A549 (cell line): ENCODE results near the gene SLC26A4. TPM values are rescaled to one million over a fixed set of nuclear protein-coding genes. Genes with fewer than 3 reads are reported as not detected.
"Not testable (repeated sequence)": the region's sequence is repeated elsewhere in the genome, so short reads cannot be mapped to it uniquely, and the experiment has no call there.

Source experiments
- ATAC-seq, 2 experiments: fragments of 200-7000 bp in 1 of 2; fragments of >200 bp in 1 of 2; cut with Nextera tagmentation in 1 of 2; cut with Tn5 transposase in 1 of 2; 3 replicates each; pipeline versions ENCODE4 v1.8.0 to v1.9.1; 2018 to 2020; ENCODE audit warnings: mild to moderate bottlenecking in 1 of 2, moderate library complexity in 1 of 2
- CTCF ChIA-PET: fragments of 300-600 bp; sonication (Branson Sonifier 250); formaldehyde crosslinking; extraction: SDS; loops from one replicate; lab custom pipeline; 2021; ENCODE audit warnings: antibody characterized with exemption, inconsistent platforms; lab: Yijun Ruan, JAX
- POLR2A ChIA-PET: fragments of 350-600 bp; formaldehyde crosslinking; extraction: SDS; loops from one replicate; lab custom pipeline; 2021; ENCODE audit warnings: antibody characterized with exemption, inconsistent platforms; lab: Yijun Ruan, JAX
- DNase-seq, 2 experiments: peaks; one replicate each; pipeline versions ENCODE4 v3.0.0 to v3.0.0-alpha.2; 2011 to 2016; ENCODE audit warnings: low read depth in 1 of 2, low spot score in 1 of 2
- FAIRE-seq: peaks from 2 replicates; lab custom pipeline; 2011; peaks lifted over from hg19 to GRCh38; lab: Jason Lieb, UNC
- H3K27ac ChIP-seq, 2 experiments: fragments of >200 bp; sonication (Bioruptor Twin); formaldehyde crosslinking; 3 replicates each; pipeline ENCODE4 v1.5.1; 2016 to 2017
- H3K4me1 ChIP-seq: fragments of >200 bp; sonication (Bioruptor Twin); formaldehyde crosslinking; 3 replicates; pipeline ENCODE4 v1.6.1; 2016
- H3K4me2 ChIP-seq: fragments of >200 bp; sonication (Bioruptor Twin); formaldehyde crosslinking; 3 replicates; pipeline ENCODE4 v1.6.1; 2016
- H3K4me3 ChIP-seq: fragments of >200 bp; sonication (Bioruptor Twin); formaldehyde crosslinking; 3 replicates; pipeline ENCODE4 v1.5.1; 2016
- H3K9me3 ChIP-seq: fragments of >200 bp; sonication (Bioruptor Twin); formaldehyde crosslinking; 3 replicates; pipeline ENCODE4 v1.6.1; 2016
- CBX2 ChIP-seq: fragments of 200-600 bp; sonication (generic); IDR thresholded peaks from 2 replicates; pipeline ENCODE4 v1.6.1; 2016; ENCODE audit warnings: low read depth, mild to moderate bottlenecking, borderline replicate concordance
- EHF ChIP-seq: fragments of 250-450 bp; sonication (Bioruptor Pico); IDR thresholded peaks from 2 replicates; pipeline ENCODE4 v1.5.0; 2020; ENCODE audit warnings: mild to moderate bottlenecking
- GATA3 ChIP-seq: IDR thresholded peaks from 2 replicates; pipeline ENCODE4 v1.6.1; 2012; ENCODE audit warnings: borderline replicate concordance
- HEYL ChIP-seq: fragments of 250-450 bp; sonication (Bioruptor Pico); IDR thresholded peaks from 2 replicates; pipeline ENCODE4 v1.8.0; 2021; ENCODE audit warnings: mild to moderate bottlenecking, moderate library complexity
- HOXB5 ChIP-seq: fragments of 250-450 bp; sonication (Bioruptor Pico); IDR thresholded peaks from 2 replicates; pipeline ENCODE4 v1.5.0; 2020; ENCODE audit warnings: mild to moderate bottlenecking, moderate library complexity
- JUNB ChIP-seq: fragments of >200 bp; sonication (Bioruptor Twin); formaldehyde crosslinking; IDR thresholded peaks from 2 replicates; pipeline ENCODE4 v1.6.1; 2016
- KDM5A ChIP-seq: fragments of 200-600 bp; sonication (generic); IDR thresholded peaks from 2 replicates; pipeline ENCODE4 v1.6.1; 2016; ENCODE audit warnings: antibody characterized with exemption, mild to moderate bottlenecking
- PHF8 ChIP-seq: fragments of 200-600 bp; sonication (generic); IDR thresholded peaks from 2 replicates; pipeline ENCODE4 v1.6.1; 2016; ENCODE audit warnings: low read depth, mild to moderate bottlenecking, antibody characterized with exemption, moderate library complexity, borderline replicate concordance
- POLR2AphosphoS2 ChIP-seq: conservative IDR thresholded peaks from 2 replicates; pipeline ENCODE4 v1.6.1; 2012; ENCODE audit warnings: low read length, improper control_type of control experiment, inconsistent platforms
- RAD21 ChIP-seq, 2 experiments: fragments of >200 bp in 1 of 2; sonication (Bioruptor Twin) in 1 of 2; formaldehyde crosslinking in 1 of 2; IDR thresholded peaks in 1 of 2; conservative IDR thresholded peaks in 1 of 2; 2 replicates in 1 of 2; 3 replicates in 1 of 2; pipeline ENCODE4 v1.6.1; 2012 to 2018; ENCODE audit warnings: inconsistent platforms in 1 of 2
- RCOR1 ChIP-seq: fragments of 150-350 bp; IDR thresholded peaks from 2 replicates; pipeline ENCODE4 v1.6.1; 2014; ENCODE audit warnings: antibody characterized with exemption, low read length, low read depth
- RNF2 ChIP-seq: fragments of 200-600 bp; sonication (generic); IDR thresholded peaks from 2 replicates; pipeline ENCODE4 v1.6.1; 2016; ENCODE audit warnings: low read depth, mild to moderate bottlenecking, antibody characterized with exemption, moderate library complexity, borderline replicate concordance
- SREBF2 ChIP-seq: fragments of 450-650 bp; IDR thresholded peaks from 2 replicates; pipeline ENCODE4 v1.6.1; 2014; ENCODE audit warnings: mild to moderate bottlenecking, moderate library complexity
- WGBS: methylation state at CpG from one replicate; pipeline ENCODE4 v1.1.6; 2017; ENCODE audit errors: missing lambda C conversion rate; 5-methylcytosine and 5-hydroxymethylcytosine counted together
- polyA plus RNA-seq, 4 experiments: library from polyadenylated mRNA; depleted of rRNA in 3 of 4; stranded (reverse); fragments of >200 nt; fragmentation: RNase III in 1 of 4; extraction: RNeasy Plus Mini Kit Qiagen cat#74134 plus additional on column Dnase treatment in 1 of 4; gene quantifications; 2 replicates in 3 of 4; 3 replicates in 1 of 4; pipeline ENCODE4 v1.2.3, GENCODE V29; 2011 to 2017
- TF ChIP-seq, protein P1 (sequence below): IDR thresholded peaks from 2 replicates; pipeline ENCODE4 v1.6.1; 2012; ENCODE audit warnings: low read depth, borderline replicate concordance
- TF ChIP-seq, protein P2 (sequence below): IDR thresholded peaks from 2 replicates; pipeline ENCODE4 v1.6.1; 2012
- TF ChIP-seq, protein P3 (sequence below): fragments of >200 bp; sonication (Bioruptor Twin); formaldehyde crosslinking; IDR thresholded peaks from 3 replicates; pipeline ENCODE4 v1.6.1; 2016
- TF ChIP-seq, protein P4 (sequence below): IDR thresholded peaks from 2 replicates; pipeline ENCODE4 v1.6.1; 2012
- TF ChIP-seq, protein P5 (sequence below): fragments of 150-350 bp; IDR thresholded peaks from 2 replicates; pipeline ENCODE4 v1.6.1; 2014; ENCODE audit warnings: low read depth, mild to moderate bottlenecking, low read length

SLC26A4 gene
- polyA plus RNA-seq, 2 of the 4 experiments (the other 2 are of a cell fraction), result 0.21 to 0.43 TPM

DNA sequence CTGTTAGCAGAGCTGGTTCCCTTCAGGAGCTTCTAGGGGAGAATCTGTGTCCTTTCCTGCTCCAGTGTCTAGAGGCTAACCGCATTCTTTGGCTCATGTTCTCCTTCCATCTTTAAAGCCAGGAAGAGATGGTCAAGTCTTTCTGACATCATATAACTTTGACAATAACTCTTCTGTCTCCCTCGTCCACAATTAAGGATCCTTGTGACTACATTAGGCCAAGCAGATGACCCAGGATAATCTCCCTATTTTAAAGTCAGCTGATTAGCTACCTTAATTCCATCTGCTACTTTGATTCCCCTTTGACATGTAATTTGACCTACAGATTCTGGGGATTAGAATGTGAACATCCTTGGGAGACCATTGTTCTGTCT lies 28.1 kb upstream of the SLC26A4 start:
- H3K27ac ChIP-seq, result no peak overlapping the region
- ChIA-PET CTCF (interaction anchor here (1.1 kb wide), 1 partner anchor 169 kb away, joined by 3 read pairs; no protein-coding TSS in a partner anchor), POLR2A (no interaction called here)
- ATAC-seq (no peak), DNase-seq (no peak), FAIRE-seq (no peak)
- no peak overlapping the region for H3K4me2 ChIP-seq
- no peaks in the 10 kb centered on the region for H3K4me1 ChIP-seq
- whole genome bisulfite sequencing, result 87% methylated on average over 2 of the region's 2 CpGs
- H3K4me3 ChIP-seq, result no peak overlapping the region
- H3K9me3 ChIP-seq, result no peaks in the 10 kb centered on the region
- TF ChIP-seq HEYL (CRISPR knock-in tag) (no peak), KDM5A (no peak), PHF8 (no peak), POLR2AphosphoS2 (no peak), RNF2 (no peak), JUNB (no peak), RAD21 (conservative IDR thresholded peaks at IDR 0.05 in 1 of 2, IDR thresholded peaks at IDR 0.05 in 1 of 2) (no peak), GATA3 (no peak), RCOR1 (no peak), HOXB5 (no peak), SREBF2 (no peak), EHF (CRISPR knock-in tag) (no peak)
- TF ChIP-seq, protein P1, sequence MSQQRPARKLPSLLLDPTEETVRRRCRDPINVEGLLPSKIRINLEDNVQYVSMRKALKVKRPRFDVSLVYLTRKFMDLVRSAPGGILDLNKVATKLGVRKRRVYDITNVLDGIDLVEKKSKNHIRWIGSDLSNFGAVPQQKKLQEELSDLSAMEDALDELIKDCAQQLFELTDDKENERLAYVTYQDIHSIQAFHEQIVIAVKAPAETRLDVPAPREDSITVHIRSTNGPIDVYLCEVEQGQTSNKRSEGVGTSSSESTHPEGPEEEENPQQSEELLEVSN, result no peak
- TF ChIP-seq, protein P2, sequence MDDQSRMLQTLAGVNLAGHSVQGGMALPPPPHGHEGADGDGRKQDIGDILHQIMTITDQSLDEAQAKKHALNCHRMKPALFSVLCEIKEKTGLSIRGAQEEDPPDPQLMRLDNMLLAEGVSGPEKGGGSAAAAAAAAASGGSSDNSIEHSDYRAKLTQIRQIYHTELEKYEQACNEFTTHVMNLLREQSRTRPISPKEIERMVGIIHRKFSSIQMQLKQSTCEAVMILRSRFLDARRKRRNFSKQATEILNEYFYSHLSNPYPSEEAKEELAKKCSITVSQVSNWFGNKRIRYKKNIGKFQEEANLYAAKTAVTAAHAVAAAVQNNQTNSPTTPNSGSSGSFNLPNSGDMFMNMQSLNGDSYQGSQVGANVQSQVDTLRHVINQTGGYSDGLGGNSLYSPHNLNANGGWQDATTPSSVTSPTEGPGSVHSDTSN, result no peak
- TF ChIP-seq, protein P3, sequence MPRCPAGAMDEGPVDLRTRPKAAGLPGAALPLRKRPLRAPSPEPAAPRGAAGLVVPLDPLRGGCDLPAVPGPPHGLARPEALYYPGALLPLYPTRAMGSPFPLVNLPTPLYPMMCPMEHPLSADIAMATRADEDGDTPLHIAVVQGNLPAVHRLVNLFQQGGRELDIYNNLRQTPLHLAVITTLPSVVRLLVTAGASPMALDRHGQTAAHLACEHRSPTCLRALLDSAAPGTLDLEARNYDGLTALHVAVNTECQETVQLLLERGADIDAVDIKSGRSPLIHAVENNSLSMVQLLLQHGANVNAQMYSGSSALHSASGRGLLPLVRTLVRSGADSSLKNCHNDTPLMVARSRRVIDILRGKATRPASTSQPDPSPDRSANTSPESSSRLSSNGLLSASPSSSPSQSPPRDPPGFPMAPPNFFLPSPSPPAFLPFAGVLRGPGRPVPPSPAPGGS, result no peak
- TF ChIP-seq, protein P4, sequence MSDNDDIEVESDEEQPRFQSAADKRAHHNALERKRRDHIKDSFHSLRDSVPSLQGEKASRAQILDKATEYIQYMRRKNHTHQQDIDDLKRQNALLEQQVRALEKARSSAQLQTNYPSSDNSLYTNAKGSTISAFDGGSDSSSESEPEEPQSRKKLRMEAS, result no peak

DNA sequence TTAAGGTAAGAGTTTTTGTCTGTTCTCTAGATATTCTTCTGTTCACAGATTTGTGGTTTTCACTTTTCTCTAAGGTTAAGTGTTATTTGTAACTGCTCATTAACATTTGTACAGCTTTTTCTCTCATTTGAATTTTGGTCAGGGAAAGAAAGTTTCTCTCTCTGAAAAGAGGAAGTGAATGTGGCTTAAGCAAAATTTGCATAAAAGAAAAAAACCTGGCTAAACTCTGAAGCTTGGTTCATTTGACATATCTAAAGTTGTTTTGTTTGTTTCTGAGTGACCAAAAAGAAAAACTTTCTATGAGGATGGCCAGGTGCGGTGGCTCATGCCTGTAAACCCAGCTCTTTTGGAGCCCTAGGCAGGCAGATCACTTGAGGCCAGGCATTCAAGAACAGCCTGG lies 22.0 kb upstream of the SLC26A4 start:
- ATAC-seq, result no peak
- no peak for DNase-seq
- WGBS, result 93% methylated on average over 1 of the region's 1 CpG

DNA sequence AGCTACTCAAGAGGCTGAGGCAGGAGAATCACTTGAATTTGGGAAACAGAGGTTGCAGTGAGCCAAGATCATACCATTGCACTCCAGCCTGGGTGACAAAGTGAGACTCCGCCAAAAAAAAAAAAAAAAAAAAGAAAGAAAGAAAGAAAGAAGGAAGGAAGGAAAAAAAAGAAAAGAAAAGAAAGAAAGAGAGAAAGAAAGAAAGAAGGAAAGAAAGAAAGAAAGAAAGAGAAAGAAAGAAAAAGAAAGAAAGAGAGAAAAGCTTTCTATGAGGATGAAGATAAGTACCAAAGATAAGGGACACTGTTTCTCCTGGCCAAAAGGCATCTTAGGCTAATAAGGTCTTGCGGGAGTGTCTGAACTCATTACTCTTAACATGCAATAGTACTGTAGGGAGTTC lies 21.6 kb upstream of the SLC26A4 start:
- H3K4me1 ChIP-seq, H3K27ac ChIP-seq, POLR2A ChIA-PET, DNase-seq, H3K4me2 ChIP-seq, H3K9me3 ChIP-seq, FAIRE-seq, H3K4me3 ChIP-seq, ATAC-seq: not testable (repeated sequence)
- WGBS, result 70% methylated on average over 2 of the region's 2 CpGs
- CTCF ChIA-PET, result interaction anchor here (1.4 kb wide), 1 partner anchor 236 kb away, joined by 3 read pairs; no protein-coding TSS in a partner anchor

More for the DNA sequence above, 22.0 kb upstream of the SLC26A4 start:
- H3K9me3 ChIP-seq, result no peaks in the 10 kb centered on the region
- CTCF ChIA-PET, result no interaction called here
- FAIRE-seq, result no peak
- POLR2A ChIA-PET, result no interaction called here
- H3K4me3 ChIP-seq, result no peak overlapping the region
- no peaks in the 10 kb centered on the region for H3K4me1 ChIP-seq
- TF ChIP-seq CBX2, result no peak
- TF ChIP-seq, protein P5, sequence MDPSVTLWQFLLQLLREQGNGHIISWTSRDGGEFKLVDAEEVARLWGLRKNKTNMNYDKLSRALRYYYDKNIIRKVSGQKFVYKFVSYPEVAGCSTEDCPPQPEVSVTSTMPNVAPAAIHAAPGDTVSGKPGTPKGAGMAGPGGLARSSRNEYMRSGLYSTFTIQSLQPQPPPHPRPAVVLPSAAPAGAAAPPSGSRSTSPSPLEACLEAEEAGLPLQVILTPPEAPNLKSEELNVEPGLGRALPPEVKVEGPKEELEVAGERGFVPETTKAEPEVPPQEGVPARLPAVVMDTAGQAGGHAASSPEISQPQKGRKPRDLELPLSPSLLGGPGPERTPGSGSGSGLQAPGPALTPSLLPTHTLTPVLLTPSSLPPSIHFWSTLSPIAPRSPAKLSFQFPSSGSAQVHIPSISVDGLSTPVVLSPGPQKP, result no peak
- H3K4me2 ChIP-seq, result no peak overlapping the region
- H3K27ac ChIP-seq, result no peak overlapping the region
